Osteocyte (in vitro differentiated cells): ENCODE results near the gene PTGES. TPM values are rescaled to one million over a fixed set of nuclear protein-coding genes. Genes with fewer than 3 reads are reported as not detected.

Experiments
- DNase-seq: peaks from one replicate; pipeline ENCODE4 v3.0.0; 2021; ENCODE audit warnings: mixed read lengths; ENCODE audit not compliant: unreplicated experiment; ENCODE audit errors: extremely low spot score
- H3K27ac Mint-ChIP-seq: one replicate; pipeline ENCODE4 v1.8.0; 2021; ENCODE audit warnings: mild to moderate bottlenecking, mixed read lengths; ENCODE audit not compliant: unreplicated experiment
- H3K27me3 Mint-ChIP-seq: one replicate; pipeline ENCODE4 v1.8.0; 2021; ENCODE audit warnings: mixed read lengths; ENCODE audit not compliant: unreplicated experiment
- H3K36me3 Mint-ChIP-seq: one replicate; pipeline ENCODE4 v1.8.0; 2021; ENCODE audit warnings: mixed read lengths; ENCODE audit not compliant: unreplicated experiment
- H3K4me1 Mint-ChIP-seq: one replicate; pipeline ENCODE4 v1.8.0; 2021; ENCODE audit warnings: mixed read lengths; ENCODE audit not compliant: unreplicated experiment
- H3K4me3 Mint-ChIP-seq: one replicate; pipeline ENCODE4 v1.8.0; 2021; ENCODE audit warnings: mild to moderate bottlenecking, moderate library complexity, mixed read lengths; ENCODE audit not compliant: unreplicated experiment
- H3K9me3 Mint-ChIP-seq: one replicate; pipeline ENCODE4 v1.8.0; 2021; ENCODE audit warnings: mixed read lengths; ENCODE audit not compliant: unreplicated experiment
- CTCF ChIP-seq: fragments of 200-600 bp; sonication (generic); IDR thresholded peaks from 2 replicates; pipeline ENCODE4 v1.5.0; 2021; ENCODE audit warnings: antibody characterized with exemption, mild to moderate bottlenecking, moderate library complexity
- total RNA-seq: library from RNA; stranded (reverse); gene quantifications from 2 replicates; pipeline ENCODE4 v1.2.1, GENCODE V29; 2021

Gene PTGES
- total RNA-seq, 1 donor from 2014 or later, result 0.83 TPM

DNA sequence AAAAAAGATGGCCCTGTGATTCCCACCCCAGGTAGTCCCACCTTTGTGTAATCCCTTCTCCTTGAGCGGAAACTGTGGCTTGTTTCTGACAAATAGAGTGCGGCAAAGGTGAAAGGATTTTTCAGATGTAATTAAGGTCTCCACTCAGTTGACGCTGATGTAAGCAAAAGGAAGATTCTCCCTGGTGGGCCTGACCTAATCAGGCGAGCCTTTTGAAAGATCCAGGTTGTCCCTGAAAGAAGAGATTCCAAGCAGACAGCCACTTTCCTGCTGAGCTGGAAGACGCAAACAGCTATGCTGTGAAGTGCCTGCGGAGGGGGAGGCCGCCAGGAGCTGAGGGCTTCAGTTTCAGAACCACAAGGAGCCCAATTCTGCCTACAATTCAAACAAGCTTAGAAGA lies 24.1 kb downstream of the PTGES start:
- peaks cover 19% of the 10 kb centered on the region for H3K27me3 Mint-ChIP-seq

GRCh38 chr9:129726322-129727160 lies 26.3 kb downstream of the PTGES start:
- H3K4me1 Mint-ChIP-seq, result peaks cover 25% of the 10 kb centered on the region
- peaks cover 12% of the 10 kb centered on the region for H3K27me3 Mint-ChIP-seq
- TF ChIP-seq CTCF, result peak; percentile 91
- H3K27ac Mint-ChIP-seq, result peak overlapping the region; percentile 83
- H3K9me3 Mint-ChIP-seq, result no peaks in the 10 kb centered on the region
- DNase-seq, result peak; percentile 88
- no peaks in the 10 kb centered on the region for H3K36me3 Mint-ChIP-seq
- H3K4me3 Mint-ChIP-seq, result peak overlapping the region; percentile 56

More for the DNA sequence above, 24.1 kb downstream of the PTGES start:
- H3K27ac Mint-ChIP-seq, result no peak overlapping the region
- H3K4me1 Mint-ChIP-seq, result peaks cover 25% of the 10 kb centered on the region
- H3K36me3 Mint-ChIP-seq, result no peaks in the 10 kb centered on the region
- no peak overlapping the region for H3K4me3 Mint-ChIP-seq
- no peaks in the 10 kb centered on the region for H3K9me3 Mint-ChIP-seq
- no peak for DNase-seq
- no peak for TF ChIP-seq CTCF

- H3K9me3 Mint-ChIP-seq, result no peaks in the 10 kb centered on the region
- no peak overlapping the region for H3K4me3 Mint-ChIP-seq
- DNase-seq, result no peak
- peaks cover 8% of the 10 kb centered on the region for H3K27me3 Mint-ChIP-seq
- no peak for TF ChIP-seq CTCF
- H3K27ac Mint-ChIP-seq, result peak overlapping the region; percentile 83
- H3K36me3 Mint-ChIP-seq, result no peaks in the 10 kb centered on the region
- peaks cover 25% of the 10 kb centered on the region for H3K4me1 Mint-ChIP-seq
These were observed 27.0 kb downstream of the PTGES start for GRCh38 chr9:129725795-129726251.

- Mint-ChIP-seq H3K27ac (no peak overlapping the region), H3K4me1 (peaks cover 25% of the 10 kb centered on the region), H3K36me3 (no peaks in the 10 kb centered on the region), H3K27me3 (peaks cover 1% of the 10 kb centered on the region), H3K9me3 (no peaks in the 10 kb centered on the region), H3K4me3 (no peak overlapping the region)
- DNase-seq, result no peak
- no peak for TF ChIP-seq CTCF
These were observed 28.2 kb downstream of the PTGES start for GRCh38 chr9:129724456-129725190.

DNA sequence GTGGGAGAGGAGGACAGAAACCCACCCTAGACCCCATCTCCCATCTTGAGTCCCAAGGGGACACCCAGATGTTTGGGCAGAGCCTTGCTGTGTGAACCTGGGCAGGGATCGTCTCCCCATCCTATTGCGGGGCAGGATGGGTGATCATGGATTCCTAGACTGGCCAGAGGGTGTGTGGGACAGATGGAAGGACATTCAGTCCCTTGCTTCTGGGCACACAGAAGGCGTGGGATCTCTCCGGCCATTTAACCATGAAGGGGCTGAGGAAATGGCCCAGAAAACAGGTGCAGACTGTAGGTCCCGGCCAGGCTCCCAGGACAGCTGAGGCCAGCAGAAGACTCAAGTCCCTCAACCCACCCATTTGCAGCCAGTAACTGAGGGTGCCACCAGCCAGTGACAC lies 29.9 kb downstream of the PTGES start:
- Mint-ChIP-seq H3K36me3 (no peaks in the 10 kb centered on the region), H3K4me3 (no peak overlapping the region), H3K4me1 (peaks cover 25% of the 10 kb centered on the region), H3K9me3 (no peaks in the 10 kb centered on the region), H3K27me3 (no peaks in the 10 kb centered on the region), H3K27ac (no peak overlapping the region)
- no peak for TF ChIP-seq CTCF
- DNase-seq, result no peak
